Spleen (tissue), 7 donors: Measurements from ENCODE around the gene ST7.

Source experiments
- CTCF ChIP-seq, 11 experiments: fragments of 200-600 bp in 7 of 11; fragments of 450-650 bp in 4 of 11; sonication (generic) in 4 of 11; IDR thresholded peaks in 8 of 11; conservative IDR thresholded peaks in 3 of 11; 1 replicate in 7 of 11; 2 replicates in 4 of 11; pipeline versions ENCODE4 v1.4.0 to v1.8.0; 2016 to 2021; ENCODE audit warnings: antibody characterized with exemption in 11 of 11, inconsistent platforms in 4 of 11, mild to moderate bottlenecking in 1 of 11
- POLR2A ChIP-seq, 3 donors: fragments of 450-650 bp; IDR thresholded peaks; one replicate each; pipeline ENCODE4 v1.5.1; 2017; ENCODE audit warnings: antibody characterized with exemption in 3 of 3, mild to moderate bottlenecking in 1 of 3
- POLR2AphosphoS5 ChIP-seq, 3 donors: sonication (generic); formaldehyde crosslinking; IDR thresholded peaks; one replicate each; pipeline ENCODE4 v1.5.1; 2017; ENCODE audit warnings: antibody characterized with exemption in 3 of 3
- donor health status: DM: no; HTN: no; CAD: no; lungs with moderate emphysema.
- donor health status: DM: no; HTN: no; CAD: no.
- donor health status: DM: no; HTN: no; CAD: no.

- TF ChIP-seq POLR2AphosphoS5 (IDR thresholded peaks at IDR 0.05) (no peak), CTCF (IDR thresholded peaks at IDR 0.05 in 8 of 11, conservative IDR thresholded peaks at IDR 0.05 in 3 of 11) (no peak), POLR2A (IDR thresholded peaks at IDR 0.05) (no peak)
These were observed 2.6 kb downstream of the ST7 start for GRCh38 chr7:116955801-116956476.
